SK-N-MC (cell line): ENCODE measurements around the gene IGF2BP2.

Experiments
- EZH2 ChIP-seq: fragments of 200-600 bp; sonication (generic); IDR thresholded peaks from one replicate; pipeline ENCODE4 v1.6.1; 2017; ENCODE audit warnings: antibody characterized with exemption
- POLR2AphosphoS5 ChIP-seq: IDR thresholded peaks from 2 replicates; pipeline ENCODE4 v1.6.1; 2012; ENCODE audit warnings: mild to moderate bottlenecking, low read depth, low read length, borderline replicate concordance

DNA sequence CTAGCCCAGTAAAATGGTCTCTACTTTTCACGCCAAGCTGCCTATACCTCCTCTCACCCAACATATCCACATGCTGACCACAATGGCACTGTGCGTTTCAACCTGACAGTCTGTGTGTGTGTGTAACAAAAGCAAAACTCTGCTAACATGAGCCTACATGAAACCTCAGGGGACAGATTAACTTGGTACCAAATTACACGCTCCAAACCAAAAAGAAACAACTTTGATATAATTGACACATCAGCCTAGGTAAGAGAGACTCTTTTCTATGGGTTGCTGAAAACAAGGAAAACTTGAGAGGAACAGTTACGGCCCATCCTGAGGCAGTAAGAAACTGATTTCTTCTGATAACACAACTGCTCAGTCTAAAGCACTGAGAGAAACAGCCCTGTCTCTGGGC lies 31.5 kb downstream of the IGF2BP2 start:
- no peak for TF ChIP-seq POLR2AphosphoS5
- no peak for TF ChIP-seq EZH2
